GM12878 (cell line): ENCODE results near the gene MRPL36. TPM values are rescaled to one million over a fixed set of nuclear protein-coding genes. Genes with fewer than 3 reads are reported as not detected.

Experiments
- ATAC-seq: fragments of 200-7000 bp; cut with Tn5 transposase; 3 replicates; pipeline ENCODE4 v1.9.1; 2020; ENCODE audit warnings: mild to moderate bottlenecking, moderate library complexity
- BruUV-seq: library from RNA; stranded (reverse); fragments of 400-500 nt; replicated peaks from 2 replicates; lab custom pipeline; 2021; lab: Mats Ljungman, UMichigan
- CTCF ChIA-PET: fragments of 300-600 bp; sonication (Branson Sonifier 250); formaldehyde crosslinking; extraction: SDS; loops from one replicate; lab custom pipeline; 2021; ENCODE audit warnings: inconsistent platforms; lab: Yijun Ruan, JAX
- POLR2A ChIA-PET: fragments of 350-600 bp; formaldehyde crosslinking; extraction: SDS; loops from one replicate; lab custom pipeline; 2021; ENCODE audit warnings: inconsistent platforms; lab: Charles Lee
- RAD21 ChIA-PET: fragments of 300-600 bp; sonication (Branson Sonifier 250); formaldehyde crosslinking; loops from one replicate; lab custom pipeline; 2023; ENCODE audit warnings: antibody characterized with exemption; ENCODE audit not compliant: unreplicated experiment; lab: Charles Lee
- SMC1A ChIA-PET: fragments of 300-600 bp; sonication (Branson Sonifier 250); formaldehyde crosslinking; loops from one replicate; lab custom pipeline; 2023; ENCODE audit not compliant: unreplicated experiment, uncharacterized antibody; lab: Charles Lee
- DNase-seq: peaks from one replicate; pipeline ENCODE4 v3.0.0-alpha.2; 2011; ENCODE audit warnings: low read depth, low spot score
- FAIRE-seq: peaks from 3 replicates; lab custom pipeline; 2011; peaks lifted over from hg19 to GRCh38; lab: Jason Lieb, UNC
- H2AFZ ChIP-seq: 2 replicates; pipeline ENCODE4 v1.6.0; 2011; ENCODE audit warnings: low read depth, low read length, control low read depth; ENCODE audit not compliant: control insufficient read depth
- H3K27ac ChIP-seq: 2 replicates; pipeline ENCODE4 v1.5.1; 2011; ENCODE audit warnings: control low read depth; ENCODE audit not compliant: control insufficient read depth, insufficient read depth
- H3K27me3 ChIP-seq, 2 experiments: replicated peaks in 1 of 2; 2 replicates each; pipeline versions ENCODE4 v1.6.0 to v1.6.1; 2011; ENCODE audit warnings: low read length in 1 of 2; ENCODE audit not compliant: control insufficient read depth in 2 of 2, insufficient read depth in 2 of 2
- H3K36me3 ChIP-seq, 2 experiments: 2 replicates each; pipeline ENCODE4 v1.5.1; 2011; ENCODE audit warnings: low read length in 1 of 2; ENCODE audit not compliant: control insufficient read depth in 2 of 2, insufficient read depth in 2 of 2
- H3K4me1 ChIP-seq: 2 replicates; pipeline ENCODE4 v1.6.1; 2011; ENCODE audit warnings: mild to moderate bottlenecking, low read length, moderate library complexity, mixed read lengths; ENCODE audit not compliant: control insufficient read depth, insufficient read depth
- H3K4me2 ChIP-seq: 2 replicates; pipeline ENCODE4 v1.6.0; 2011; ENCODE audit warnings: control low read depth; ENCODE audit not compliant: control insufficient read depth, insufficient read depth
- H3K4me3 ChIP-seq: fragments of 200-600 bp; sonication (generic); 2 replicates; pipeline ENCODE4 v1.5.1; 2016
- H3K79me2 ChIP-seq: 2 replicates; pipeline ENCODE4 v1.6.0; 2011; ENCODE audit warnings: low read length; ENCODE audit not compliant: control insufficient read depth, insufficient read depth
- H3K9ac ChIP-seq: 2 replicates; pipeline ENCODE4 v1.8.0; 2011; ENCODE audit warnings: low read length, control low read depth, mixed read lengths; ENCODE audit not compliant: control insufficient read depth, insufficient read depth
- H3K9me3 ChIP-seq: replicated peaks from 3 replicates; pipeline ENCODE4 v1.5.1; 2011; ENCODE audit warnings: mild to moderate bottlenecking, low read length; ENCODE audit not compliant: control insufficient read depth, insufficient read depth
- H4K20me1 ChIP-seq: 2 replicates; pipeline ENCODE4 v1.6.0; 2011; ENCODE audit not compliant: control insufficient read depth, insufficient read depth
- CHD4 ChIP-seq: fragments of 200-600 bp; sonication (generic); IDR thresholded peaks from 2 replicates; pipeline ENCODE4 v1.6.1; 2016; ENCODE audit warnings: mild to moderate bottlenecking
- FOS ChIP-seq: IDR thresholded peaks from 3 replicates; pipeline ENCODE4 v1.6.1; 2011; ENCODE audit warnings: borderline replicate concordance; ENCODE audit not compliant: insufficient read length; ENCODE audit errors: extremely low read depth
- IRF4 ChIP-seq: IDR thresholded peaks from 2 replicates; pipeline ENCODE4 v1.6.1; 2011; ENCODE audit warnings: low read depth, low read length
- JUND ChIP-seq: IDR thresholded peaks from 2 replicates; pipeline ENCODE4 v1.6.1; 2012; ENCODE audit warnings: low read depth, mild to moderate bottlenecking, low read length, improper control_type of control experiment, moderate library complexity
- NR2C2 ChIP-seq: IDR thresholded peaks from 2 replicates; pipeline ENCODE4 v1.6.1; 2011; ENCODE audit warnings: borderline replicate concordance, low read depth; ENCODE audit not compliant: control insufficient read depth, insufficient read length
- NR2F1 ChIP-seq: fragments of 450-650 bp; conservative IDR thresholded peaks from 2 replicates; pipeline ENCODE4 v1.6.1; 2017; ENCODE audit warnings: mild to moderate bottlenecking
- RELB ChIP-seq: fragments of 450-650 bp; IDR thresholded peaks from 2 replicates; pipeline ENCODE4 v1.6.1; 2017; ENCODE audit warnings: low read depth, mild to moderate bottlenecking, moderate library complexity
- SP1 ChIP-seq: IDR thresholded peaks from one replicate; pipeline ENCODE4 v1.6.1; 2011; ENCODE audit warnings: low read depth, low read length
- ZBTB40 ChIP-seq: fragments of 450-650 bp; IDR thresholded peaks from 2 replicates; pipeline ENCODE4 v1.6.1; 2016; ENCODE audit warnings: mild to moderate bottlenecking, moderate library complexity, borderline replicate concordance
- ZNF592 ChIP-seq: fragments of 450-650 bp; IDR thresholded peaks from 2 replicates; pipeline ENCODE4 v1.6.1; 2017; ENCODE audit warnings: mild to moderate bottlenecking, moderate library complexity
- WGBS: methylation state at CpG from one replicate; pipeline ENCODE4 v1.1.6; 2016; ENCODE audit warnings: low lambda C conversion rate; ENCODE audit not compliant: insufficient replicate concordance, insufficient coverage; ENCODE audit errors: missing lambda C conversion rate; 5-methylcytosine and 5-hydroxymethylcytosine counted together
- in situ Hi-C: fragments of 300-500 bp; cut with MboI; formaldehyde crosslinking; loops from 9 replicates; pipeline ENCODE4 v1.14.3; 2018; ENCODE audit warnings: mixed read lengths
- intact Hi-C: fragments of 100-400 bp; cut with micrococcal nuclease; formaldehyde crosslinking; loops from one replicate; pipeline ENCODE4 v1.14.2; 2022; ENCODE audit not compliant: unreplicated experiment
- polyA plus RNA-seq, 11 experiments: library from polyadenylated mRNA; depleted of rRNA in 4 of 11; unstranded in 6 of 11; stranded (reverse) in 5 of 11; fragments of >200 nt; fragmentation: Nextera tagmentation in 4 of 11; fragmentation: Illumina TruSeq in 1 of 11; extraction: Ambion mirVana in 4 of 11; extraction: Trizol in 1 of 11; gene quantifications; 1 replicate in 1 of 11; 2 replicates in 10 of 11; pipeline versions ENCODE4 v1.2.1 to v1.2.3, GENCODE V29; 2011 to 2016; ENCODE audit warnings: inconsistent platforms in 2 of 11, missing spikeins in 2 of 11, low read depth in 1 of 11
- total RNA-seq, 4 experiments: library from RNA; depleted of rRNA in 3 of 4; stranded (reverse); fragments of >200 nt in 3 of 4; fragmentation: Illumina TruSeq in 1 of 4; extraction: Trizol in 1 of 4; gene quantifications; 2 replicates each; pipeline versions ENCODE4 v1.2.1 to v1.2.3, GENCODE V29; 2013 to 2021

The MRPL36 gene
- total and polyA plus RNA-seq, 10 of the 15 experiments (the other 5 are each of a cell fraction or from before 2014, with no cell fraction given) = 89.2 to 559 (median 152) TPM

- no peak for TF ChIP-seq IRF4
- TF ChIP-seq RELB = no peak
- no peak for TF ChIP-seq ZBTB40
- TF ChIP-seq JUND = no peak
- TF ChIP-seq NR2C2 = no peak
Observed at GRCh38 chr5:1750469-1750868, 49.2 kb downstream of the MRPL36 start (continued).

DNA sequence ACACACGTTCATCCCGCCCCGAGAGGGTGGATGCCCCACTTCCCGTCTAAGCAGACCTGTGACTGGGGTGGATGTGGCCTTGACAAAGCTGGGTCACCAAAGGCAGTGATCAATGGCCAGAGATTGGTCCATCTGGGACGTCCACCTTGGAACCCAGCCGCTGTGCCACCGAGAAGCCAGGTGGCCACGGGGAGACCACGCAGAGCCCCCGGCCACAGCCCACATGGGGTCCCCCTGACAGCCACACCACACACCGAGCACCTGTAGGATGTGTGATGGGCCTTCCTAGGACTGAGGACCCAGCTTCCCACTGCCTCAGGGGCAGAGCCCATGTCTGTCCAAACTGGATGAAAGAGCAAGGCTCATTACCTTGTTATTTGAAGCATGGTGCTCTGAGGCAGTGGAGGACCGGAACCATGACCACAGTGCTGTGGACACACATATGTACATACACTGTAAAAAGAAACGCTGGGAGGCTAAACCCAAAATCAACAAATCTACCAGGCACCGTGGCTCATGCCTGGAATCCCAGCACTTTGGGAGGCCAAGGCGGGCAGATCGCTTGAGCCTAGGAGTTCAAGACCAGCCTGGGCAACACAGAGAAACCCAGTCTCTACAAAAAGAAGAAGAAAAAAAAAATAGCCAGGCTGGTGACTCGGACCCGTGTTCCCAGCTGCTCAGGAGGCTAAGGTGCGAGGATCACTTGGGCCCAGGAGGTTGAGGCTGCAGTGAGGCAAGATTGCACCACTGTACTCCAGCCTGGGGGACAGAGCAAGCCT is 50.1 kb downstream of the MRPL36 start:
- Histone ChIP-seq H3K36me3 (no peaks in the 10 kb centered on the region), H2AFZ (no peak overlapping the region), H3K27me3 (no peaks in the 10 kb centered on the region; a peak in 2 of 4 replicates), H4K20me1 (no peaks in the 10 kb centered on the region), H3K27ac (no peak overlapping the region), H3K9me3 (no peaks in the 10 kb centered on the region), H3K79me2 (no peaks in the 10 kb centered on the region), H3K4me3 (no peak overlapping the region)
- in situ Hi-C loops = no loop called here
- POLR2A ChIA-PET = no interaction called here
- 33% methylated on average over 19 of the region's 19 CpGs for WGBS
- TF ChIP-seq CHD4 (no peak), SP1 (no peak), NR2F1 (no peak), FOS (no peak), ZNF592 (no peak)
- TF ChIP-seq, all 136 proteins: peak for 0
- SMC1A ChIA-PET = no interaction called here
- H3K4me2 ChIP-seq = no peak overlapping the region
- FAIRE-seq (no peak), ATAC-seq (no peak), DNase-seq (no peak)
- H3K4me1 ChIP-seq = no peaks in the 10 kb centered on the region
- intact Hi-C loops = no loop called here
- no TSS peak for BruUV-seq
- CTCF ChIA-PET = no interaction called here
- H3K9ac ChIP-seq = no peak overlapping the region
- RAD21 ChIA-PET = no interaction called here
